HG03342 (cell line): Measurements from ENCODE around the gene CMAS.
"Not testable (repeated sequence)": the region's sequence is repeated elsewhere in the genome, so short reads cannot be mapped to it uniquely, and the experiment has no call there.

Experiments used
- ATAC-seq: cut with Tn5 transposase; IDR thresholded peaks from one replicate; pipeline ENCODE4 v1.9.1; 2021; ENCODE audit warnings: mild to moderate bottlenecking, moderate library complexity; ENCODE audit not compliant: unreplicated experiment

Gene CMAS

DNA sequence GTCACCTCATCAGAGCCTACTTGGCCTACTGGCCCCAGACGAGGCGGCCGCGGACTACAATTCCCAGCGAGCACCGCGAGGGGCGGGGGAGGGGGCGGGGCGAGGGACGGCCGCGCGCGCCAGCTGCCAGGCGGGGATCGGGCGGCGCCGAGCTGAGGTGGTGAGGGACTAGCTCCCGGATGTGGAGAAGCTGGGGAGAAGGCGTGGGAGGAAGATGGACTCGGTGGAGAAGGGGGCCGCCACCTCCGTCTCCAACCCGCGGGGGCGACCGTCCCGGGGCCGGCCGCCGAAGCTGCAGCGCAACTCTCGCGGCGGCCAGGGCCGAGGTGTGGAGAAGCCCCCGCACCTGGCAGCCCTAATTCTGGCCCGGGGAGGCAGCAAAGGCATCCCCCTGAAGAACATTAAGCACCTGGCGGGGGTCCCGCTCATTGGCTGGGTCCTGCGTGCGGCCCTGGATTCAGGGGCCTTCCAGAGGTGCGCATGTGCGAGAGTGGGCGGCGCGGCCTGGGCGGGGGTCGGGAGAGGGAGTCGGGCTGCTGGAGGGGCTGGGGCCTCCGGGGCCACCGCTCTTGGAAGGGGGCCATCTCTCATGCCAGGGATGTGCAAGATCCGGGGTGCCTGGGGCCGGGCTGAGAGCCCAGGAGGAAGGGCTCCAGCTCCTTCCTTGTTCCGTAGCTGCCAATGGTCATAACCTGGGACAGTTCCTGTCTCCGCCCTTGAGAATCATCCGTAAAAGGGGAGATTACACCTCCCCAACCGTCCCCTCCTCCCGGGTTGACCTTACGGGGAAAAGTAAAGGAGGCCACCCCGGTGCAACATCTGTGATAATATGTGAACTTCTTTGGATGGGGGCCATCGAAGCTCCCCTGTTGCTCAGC lies at the start of gene CMAS:
TSS of gene CMAS (plus strand) at position 129 of the 878 bp plus-strand sequence. CDS start at position 215, 86 bp downstream.
- peak; percentile 83 for ATAC-seq

GRCh38 chr12:21998295-21998694 lies 47.7 kb upstream of the CMAS start:
- no peak for ATAC-seq

DNA sequence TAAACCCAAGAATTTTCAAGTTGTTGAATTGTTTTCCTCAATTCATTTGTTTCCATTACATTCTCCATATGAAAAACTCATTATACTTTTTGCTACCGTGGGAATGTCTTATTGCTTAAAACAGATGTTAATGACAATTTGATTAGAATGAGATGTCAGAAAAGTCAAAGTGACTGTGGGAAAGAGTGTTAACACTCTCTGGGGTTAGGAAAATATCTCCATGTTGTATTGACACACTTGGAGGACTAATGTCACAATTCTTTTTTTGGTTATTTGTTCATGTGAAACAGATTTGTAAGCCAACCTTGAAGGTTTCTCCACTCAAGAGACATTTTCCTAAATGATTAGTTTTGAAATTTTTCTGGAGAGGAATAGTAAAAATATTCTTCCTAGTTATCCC lies 47.2 kb upstream of the CMAS start:
- ATAC-seq = no peak

GRCh38 chr12:22002430-22002829 lies 43.6 kb upstream of the CMAS start:
- no peak for ATAC-seq

GRCh38 chr12:22007794-22008193 lies 38.2 kb upstream of the CMAS start:
- not testable (repeated sequence) for ATAC-seq

DNA sequence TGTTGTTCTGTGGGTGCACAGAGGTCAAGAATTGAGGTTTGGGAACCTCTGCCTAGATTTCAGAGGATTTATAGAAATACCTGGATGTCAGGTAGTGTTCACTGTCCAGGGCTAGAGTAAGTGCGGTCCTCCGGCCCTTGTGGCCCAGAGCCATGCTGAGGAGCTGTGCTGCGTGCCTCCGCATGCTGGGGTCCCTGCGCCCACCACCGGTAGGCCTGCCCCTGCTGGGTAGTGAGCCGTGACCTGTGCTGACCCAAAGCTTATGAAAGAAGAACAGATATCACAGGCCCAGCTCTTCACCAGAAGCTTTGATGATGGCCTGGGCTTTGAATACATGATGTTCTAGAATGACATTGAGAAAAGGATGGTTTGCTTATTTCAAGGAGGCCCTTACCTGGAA lies 37.8 kb upstream of the CMAS start:
- ATAC-seq = no peak

GRCh38 chr12:22014041-22014782 lies 31.8 kb upstream of the CMAS start:
- ATAC-seq = no peak

DNA sequence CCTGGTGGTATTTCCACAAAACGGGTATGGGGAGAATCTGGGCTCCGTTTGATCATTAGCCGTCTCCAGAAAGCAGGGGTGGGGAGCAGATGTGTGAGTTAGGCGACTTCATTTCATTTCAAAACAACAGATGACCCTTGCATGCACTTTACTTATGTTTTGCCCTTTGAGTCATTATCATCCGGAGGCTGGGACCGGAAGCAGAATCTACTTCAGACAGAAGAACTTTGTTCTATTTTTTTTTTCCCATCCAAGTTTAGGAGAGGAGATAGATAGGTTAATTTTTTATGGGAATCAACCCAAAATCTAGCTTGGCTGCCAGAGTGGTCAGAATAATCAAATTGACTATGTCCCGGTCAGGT lies 31.3 kb upstream of the CMAS start:
- no peak for ATAC-seq

DNA sequence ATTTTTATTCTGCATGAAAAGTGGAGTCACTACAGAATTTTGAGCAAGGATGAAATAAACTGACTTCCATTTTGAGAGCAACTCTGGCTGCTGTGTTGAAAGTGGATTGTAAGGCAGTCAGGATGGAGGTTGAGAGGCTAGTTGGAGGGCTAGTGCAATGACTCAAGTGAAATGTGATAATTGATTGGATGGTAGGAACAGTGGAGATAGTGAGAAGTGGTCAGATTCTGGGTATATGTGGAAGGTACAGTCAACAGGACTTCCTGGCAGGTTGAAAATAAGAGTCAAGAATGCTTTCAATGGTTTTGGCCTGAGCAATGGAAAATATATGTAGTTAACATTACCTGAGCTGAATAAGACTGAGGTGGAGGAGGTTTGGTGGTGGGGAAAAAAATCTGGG lies 29.0 kb upstream of the CMAS start:
- no peak for ATAC-seq

DNA sequence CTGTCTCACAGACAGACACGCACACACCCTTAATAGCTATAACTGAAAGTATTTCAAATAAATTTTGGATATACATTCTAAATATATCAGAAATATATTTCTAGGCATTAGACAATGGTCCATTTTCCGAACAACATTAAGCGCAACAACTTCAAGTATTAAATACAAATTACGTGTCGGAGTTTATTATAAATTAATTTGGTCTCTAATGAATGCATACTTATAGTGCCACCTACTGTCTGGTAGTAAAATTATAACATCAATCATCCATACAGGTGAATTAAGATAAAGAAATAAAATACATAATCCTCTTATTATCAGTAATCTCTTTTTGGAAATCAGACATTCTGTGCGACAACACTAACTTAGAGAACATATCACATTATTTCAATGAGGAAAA lies 27.2 kb upstream of the CMAS start:
- no peak for ATAC-seq

DNA sequence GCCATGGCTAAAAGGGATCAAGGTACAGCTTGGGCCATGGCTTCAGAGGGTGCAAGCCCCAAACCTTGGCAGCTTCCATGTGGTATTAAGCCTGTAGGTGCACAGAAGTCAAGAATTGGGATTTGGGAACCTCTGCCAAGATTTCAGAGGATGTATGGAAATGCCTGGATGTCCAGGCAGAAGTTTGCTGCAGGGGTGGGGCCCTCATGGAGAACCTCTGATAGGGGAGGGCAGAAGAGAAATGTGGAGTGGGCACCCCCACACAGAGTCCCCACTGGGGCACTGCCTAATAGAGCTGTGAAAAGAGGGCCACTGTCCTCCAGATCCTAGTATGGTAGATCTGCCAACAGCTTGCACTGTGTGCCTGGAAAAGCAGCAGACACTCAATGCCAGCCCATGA lies 22.5 kb upstream of the CMAS start:
- not testable (repeated sequence) for ATAC-seq

- ATAC-seq = no peak
These were observed 16.5 kb upstream of the CMAS start for GRCh38 chr12:22029491-22029890.

- ATAC-seq = no peak
These were observed 16.0 kb upstream of the CMAS start for GRCh38 chr12:22029991-22030390.

GRCh38 chr12:22032732-22033131 lies 13.3 kb upstream of the CMAS start:
- no peak for ATAC-seq

DNA sequence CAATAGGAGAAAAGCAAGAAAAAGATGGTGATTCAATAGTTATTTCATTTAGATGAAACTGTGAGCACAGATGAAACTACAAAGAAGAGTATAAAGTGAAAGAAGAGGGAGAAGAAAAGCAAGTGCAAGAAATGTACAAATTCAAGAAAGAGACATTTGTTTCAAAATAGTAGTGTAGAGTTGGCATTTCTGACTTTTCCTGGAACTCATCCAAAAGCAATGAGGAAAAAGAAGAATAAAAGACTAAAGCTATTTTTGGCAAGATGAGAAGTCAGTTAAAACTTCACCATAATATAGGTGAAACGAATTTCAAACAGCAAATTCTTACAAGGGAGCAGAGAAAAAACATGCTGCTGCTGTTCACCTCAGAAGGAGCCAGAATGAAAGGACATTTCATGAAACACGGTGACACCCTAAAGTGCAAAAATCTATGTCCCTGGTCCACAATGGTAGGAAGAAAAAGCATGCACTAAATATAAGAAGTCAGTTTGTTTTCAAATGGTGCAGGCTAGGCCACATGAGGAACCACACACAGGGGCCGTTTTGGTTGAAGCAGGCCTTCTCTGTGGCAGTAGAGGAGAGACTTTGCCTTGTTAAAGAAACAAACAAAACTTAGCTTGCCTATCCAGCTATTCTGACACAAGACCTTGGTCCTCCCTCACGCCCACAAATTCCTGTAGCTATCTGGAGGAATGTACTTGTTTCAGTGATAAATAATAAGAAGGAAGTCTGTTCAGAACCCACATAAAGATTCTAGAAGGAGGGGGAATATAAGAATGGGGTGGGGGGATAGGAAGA lies 11.1 kb upstream of the CMAS start:
- no peak for ATAC-seq

GRCh38 chr12:22037947-22038346 lies 8.1 kb upstream of the CMAS start:
- ATAC-seq = no peak

DNA sequence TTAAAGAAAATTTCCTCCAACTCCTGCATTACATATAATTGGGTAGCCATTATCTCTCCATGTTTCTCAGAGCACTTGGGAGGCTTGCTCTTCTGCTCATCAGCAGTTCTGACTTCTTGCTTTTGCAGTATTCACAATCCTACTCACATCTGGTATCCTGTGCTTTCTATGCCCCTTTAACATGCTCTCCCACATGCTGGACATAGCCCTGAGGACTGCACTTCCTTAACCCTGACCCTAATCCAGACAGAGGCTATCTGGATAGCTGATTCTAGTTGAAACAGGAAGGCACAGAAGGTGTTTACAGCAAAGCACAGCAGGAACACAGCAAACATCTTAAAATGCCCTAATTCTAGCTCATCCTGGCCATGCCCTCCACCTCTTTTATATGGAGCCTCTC lies 7.3 kb upstream of the CMAS start:
- no peak for ATAC-seq

GRCh38 chr12:22039361-22039760 lies 6.7 kb upstream of the CMAS start:
- no peak for ATAC-seq

- ATAC-seq = no peak
These were observed 2.9 kb upstream of the CMAS start for GRCh38 chr12:22042976-22043669.

- ATAC-seq = no peak
These were observed 2.1 kb upstream of the CMAS start for GRCh38 chr12:22043943-22044342.

DNA sequence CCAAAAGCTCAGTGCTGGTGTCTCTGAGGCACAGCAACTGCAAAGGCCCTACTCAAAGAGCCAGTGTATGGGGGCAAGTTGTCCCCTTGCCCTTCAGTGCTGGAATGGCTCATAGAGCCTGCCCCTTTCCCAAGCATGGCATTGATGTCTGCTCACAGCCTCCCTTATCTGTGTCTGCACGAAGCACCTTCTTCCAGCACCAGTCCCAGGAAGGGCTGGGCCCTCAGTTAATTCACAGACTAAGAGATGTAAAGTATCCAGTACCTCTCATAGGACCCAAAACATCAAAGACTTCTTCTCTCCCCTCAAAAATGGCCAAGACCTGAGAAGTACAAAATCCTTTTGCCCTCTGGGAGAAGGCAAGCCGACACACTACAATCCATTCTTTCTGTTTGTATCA lies 1.6 kb upstream of the CMAS start:
- ATAC-seq = no peak
